Measurements from ENCODE around the gene COA6. TPM values are rescaled to one million over a fixed set of nuclear protein-coding genes. Genes with fewer than 3 reads are reported as not detected.

The COA6 gene
- total and polyA plus RNA-seq, 4 donors = 5.3 to 37.0 (median 18.6) TPM

- H3K9ac ChIP-seq (ENCODE audit: low read depth in 1 of 2, low read length in 2 of 2) = no peak overlapping the region
- 91% methylated on average over 4 of the region's 4 CpGs for WGBS
- H3K36me3 ChIP-seq (ENCODE audit: control insufficient read depth in 4 of 4, insufficient read depth in 3 of 4, low read depth in 1 of 4, low read length in 3 of 4) = peaks cover 0 to 4% (median 0%) of the 10 kb centered on the region in 4 donors
- H3K4me1 ChIP-seq (ENCODE audit: control insufficient read depth in 4 of 4, insufficient read depth in 4 of 4, low read length in 3 of 4) = no peaks in the 10 kb centered on the region
- H3K9me3 ChIP-seq (ENCODE audit: control insufficient read depth in 4 of 4, low read length in 3 of 4) = no peaks in the 10 kb centered on the region
- H3K27me3 ChIP-seq (ENCODE audit: control insufficient read depth in 4 of 4, insufficient read depth in 4 of 4, low read length in 3 of 4) = no peaks in the 10 kb centered on the region
- DNase-seq (ENCODE audit: low spot score) = no peak
- no peak overlapping the region for H3K4me3 ChIP-seq (ENCODE audit: low read depth in 1 of 3, low read length in 3 of 3)
- H3K27ac ChIP-seq (ENCODE audit: low read depth in 1 of 2, low read length in 2 of 2) = no peak overlapping the region
- TF ChIP-seq MAX (IDR thresholded peaks at IDR 0.05) (no peak), FOXA2 (IDR thresholded peaks at IDR 0.05) (no peak), JUND (IDR thresholded peaks at IDR 0.05) (no peak), ZBTB33 (IDR thresholded peaks at IDR 0.05) (no peak), RAD21 (IDR thresholded peaks at IDR 0.05) (no peak), REST (IDR thresholded peaks at IDR 0.05) (no peak), HNF4A (conservative IDR thresholded peaks at IDR 0.05) (no peak)
These were observed 33.6 kb downstream of the COA6 start for GRCh38 chr1:234406871-234407270.

- Histone ChIP-seq H3K4me1 (ENCODE audit: control insufficient read depth in 4 of 4, insufficient read depth in 4 of 4, low read length in 3 of 4) (no peaks in the 10 kb centered on the region), H3K27me3 (ENCODE audit: control insufficient read depth in 4 of 4, insufficient read depth in 4 of 4, low read length in 3 of 4) (no peaks in the 10 kb centered on the region), H3K27ac (ENCODE audit: low read depth in 1 of 2, low read length in 2 of 2) (no peak overlapping the region), H3K36me3 (ENCODE audit: control insufficient read depth in 4 of 4, insufficient read depth in 3 of 4, low read depth in 1 of 4, low read length in 3 of 4) (peaks cover 0 to 4% (median 2%) of the 10 kb centered on the region in 4 donors), H3K4me3 (ENCODE audit: low read depth in 1 of 3, low read length in 3 of 3) (no peak overlapping the region), H3K9me3 (ENCODE audit: control insufficient read depth in 4 of 4, low read length in 3 of 4) (no peaks in the 10 kb centered on the region), H3K9ac (ENCODE audit: low read depth in 1 of 2, low read length in 2 of 2) (no peak overlapping the region)
- TF ChIP-seq FOXA1 (IDR thresholded peaks at IDR 0.05) = no peak
- no peak for TF ChIP-seq MAX (IDR thresholded peaks at IDR 0.05)
- TF ChIP-seq EGR1 (IDR thresholded peaks at IDR 0.05; ENCODE audit: low read depth in 2 of 2) = no peak
- TF ChIP-seq JUND (IDR thresholded peaks at IDR 0.05) = no peak
- no peak for TF ChIP-seq FOXA2 (IDR thresholded peaks at IDR 0.05)
- no peak for TF ChIP-seq HNF4G (IDR thresholded peaks at IDR 0.05)
- TF ChIP-seq NR2F2 (IDR thresholded peaks at IDR 0.05) = no peak
- no peak for TF ChIP-seq RAD21 (IDR thresholded peaks at IDR 0.05)
- no peak for TF ChIP-seq HNF4A (conservative IDR thresholded peaks at IDR 0.05)
- TF ChIP-seq ZBTB33 (IDR thresholded peaks at IDR 0.05) = no peak
- TF ChIP-seq SP1 (IDR thresholded peaks at IDR 0.05) = no peak
- TF ChIP-seq ATF3 (IDR thresholded peaks at IDR 0.05) = no peak
- DNase-seq (ENCODE audit: low spot score) = no peak
- 93% methylated on average over 9 of the region's 9 CpGs for WGBS
These were observed 35.5 kb downstream of the COA6 start for GRCh38 chr1:234408757-234409156.

Measured in liver (tissue), 9 donors.